Loucy (cell line): ENCODE data around the gene KNL1.

ENCODE experiments used
- CTCF ChIP-seq: fragments of 200-600 bp; sonication (generic); conservative IDR thresholded peaks from 2 replicates; pipeline ENCODE4 v1.5.1; 2014; ENCODE audit warnings: mild to moderate bottlenecking, antibody characterized with exemption, low read length
- EZH2phosphoT487 ChIP-seq: fragments of 200-600 bp; IDR thresholded peaks from 2 replicates; pipeline ENCODE4 v1.6.1; 2018; ENCODE audit warnings: antibody characterized with exemption, mild to moderate bottlenecking, moderate library complexity, borderline replicate concordance

GRCh38 chr15:40664909-40665308 is 70.9 kb downstream of the KNL1 start:
- no peak for TF ChIP-seq CTCF
- TF ChIP-seq EZH2phosphoT487, result no peak
